GM04503 (cell line): ENCODE data around the gene CSHL1.
"Not testable (repeated sequence)": the region's sequence is repeated elsewhere in the genome, so short reads cannot be mapped to it uniquely, and the experiment has no call there.

Experiments
- DNase-seq: peaks from one replicate; pipeline ENCODE4 v3.0.0-alpha.2; 2012; ENCODE audit warnings: low read depth

The CSHL1 gene

GRCh38 chr17:63940584-63940983, 29.5 kb upstream of the CSHL1 start:
- no peak for DNase-seq

GRCh38 chr17:63939884-63940283, 28.8 kb upstream of the CSHL1 start:
- DNase-seq: no peak

- no peak for DNase-seq
Measured at GRCh38 chr17:63939401-63939800, 28.3 kb upstream of the CSHL1 start.

GRCh38 chr17:63937920-63938319, 26.9 kb upstream of the CSHL1 start:
- no peak for DNase-seq

- DNase-seq: no peak
Measured at GRCh38 chr17:63937319-63937718, 26.3 kb upstream of the CSHL1 start.

- no peak for DNase-seq
Measured at GRCh38 chr17:63934183-63935112, 23.4 kb upstream of the CSHL1 start.

- DNase-seq: no peak
Measured at GRCh38 chr17:63933598-63933997, 22.5 kb upstream of the CSHL1 start.

GRCh38 chr17:63932721-63933120, 21.7 kb upstream of the CSHL1 start:
- no peak for DNase-seq

- no peak for DNase-seq
Measured at GRCh38 chr17:63931981-63932561, 21.0 kb upstream of the CSHL1 start, which contains the start of gene CD79B. CD79B (minus strand) TSS chr17:63932331; CDS start chr17:63932261, 70 bp downstream.

GRCh38 chr17:63930951-63931575, 20.0 kb upstream of the CSHL1 start:
- no peak for DNase-seq

GRCh38 chr17:63929860-63930766, 19.1 kb upstream of the CSHL1 start:
- DNase-seq: no peak

- no peak for DNase-seq
Measured at GRCh38 chr17:63928966-63929695, 18.1 kb upstream of the CSHL1 start.

GRCh38 chr17:63928172-63928666, 17.2 kb upstream of the CSHL1 start:
- no peak for DNase-seq

- no peak for DNase-seq
Measured at GRCh38 chr17:63927464-63928171, 16.6 kb upstream of the CSHL1 start.

GRCh38 chr17:63926164-63926563, 15.1 kb upstream of the CSHL1 start:
- DNase-seq: no peak

- no peak for DNase-seq
Measured at GRCh38 chr17:63925615-63926014, 14.6 kb upstream of the CSHL1 start.

GRCh38 chr17:63922402-63922801, 11.3 kb upstream of the CSHL1 start:
- DNase-seq: not testable (repeated sequence)

- not testable (repeated sequence) for DNase-seq
Measured at GRCh38 chr17:63920779-63921178, 9.7 kb upstream of the CSHL1 start.

- DNase-seq: not testable (repeated sequence)
Measured at GRCh38 chr17:63920050-63920449, 9.0 kb upstream of the CSHL1 start.

- peak; percentile 13 for DNase-seq
Measured at GRCh38 chr17:63919311-63919723, 8.3 kb upstream of the CSHL1 start.
